Measurements from ENCODE around the gene MAGI2.

The MAGI2 gene

GRCh38 chr7:79046061-79046460 lies 407.4 kb downstream of the MAGI2 start:
- Histone ChIP-seq H2BK15ac (ENCODE audit: low read depth, poor library complexity, severe bottlenecking) (no peak overlapping the region), H3K4ac (ENCODE audit: low read depth in 1 of 2, low read length in 2 of 2) (no peak overlapping the region), H3K18ac (ENCODE audit: low read depth in 1 of 2, low read length in 2 of 2) (no peak overlapping the region), H3K79me1 (replicated peaks; ENCODE audit: low read length, poor library complexity, severe bottlenecking) (no peaks in the 10 kb centered on the region), H3K4me3 (ENCODE audit: insufficient read depth in 1 of 2, low read depth in 1 of 2, low read length in 2 of 2) (no peak overlapping the region), H3K4me1 (ENCODE audit: control insufficient read depth, insufficient read depth, low read depth, low read length) (no peaks in the 10 kb centered on the region), H4K91ac (ENCODE audit: low read length) (no peak overlapping the region), H2BK120ac (ENCODE audit: low read depth, low read length) (no peak overlapping the region), H3K14ac (ENCODE audit: low read length in 2 of 2) (no peak overlapping the region), H2BK12ac (ENCODE audit: low read length in 2 of 2) (no peak overlapping the region), H3K27ac (ENCODE audit: low read length, poor library complexity, severe bottlenecking) (no peak overlapping the region), H3K27me3 (ENCODE audit: control insufficient read depth in 1 of 2, insufficient read depth in 1 of 2, low read length in 2 of 2) (no peaks in the 10 kb centered on the region), H2AK5ac (ENCODE audit: low read length, severe bottlenecking) (no peak overlapping the region), H4K8ac (ENCODE audit: low read length) (no peak overlapping the region), H3K23ac (ENCODE audit: low read length in 2 of 2) (no peak overlapping the region), H2AFZ (ENCODE audit: low read depth, low read length) (no peak overlapping the region), H3K9ac (ENCODE audit: low read length) (no peak overlapping the region), H3K4me2 (ENCODE audit: low read length, poor library complexity, severe bottlenecking) (no peak overlapping the region), H3K36me3 (ENCODE audit: control insufficient read depth in 1 of 2, insufficient read depth in 2 of 2, low read depth in 1 of 2, low read length in 2 of 2) (no peaks in the 10 kb centered on the region), H3K9me3 (ENCODE audit: control insufficient read depth, low read length) (peaks cover 4% of the 10 kb centered on the region), H2BK5ac (ENCODE audit: low read depth, low read length, poor library complexity, severe bottlenecking) (no peak overlapping the region)
- DNase-seq, result peak; percentile 13
- 82% methylated on average over 1 of the region's 2 CpGs for WGBS

GRCh38 chr7:79037001-79037400 lies 416.5 kb downstream of the MAGI2 start:
- Histone ChIP-seq H4K8ac (ENCODE audit: low read length) (no peak overlapping the region), H2AFZ (ENCODE audit: low read depth, low read length) (no peak overlapping the region), H3K9me3 (ENCODE audit: control insufficient read depth, low read length) (no peaks in the 10 kb centered on the region), H3K14ac (ENCODE audit: low read length in 2 of 2) (no peak overlapping the region), H3K27me3 (ENCODE audit: control insufficient read depth in 1 of 2, insufficient read depth in 1 of 2, low read length in 2 of 2) (no peaks in the 10 kb centered on the region), H3K79me1 (replicated peaks; ENCODE audit: low read length, poor library complexity, severe bottlenecking) (no peaks in the 10 kb centered on the region), H2BK12ac (ENCODE audit: low read length in 2 of 2) (no peak overlapping the region), H3K4me3 (ENCODE audit: insufficient read depth in 1 of 2, low read depth in 1 of 2, low read length in 2 of 2) (no peak overlapping the region), H3K23ac (ENCODE audit: low read length in 2 of 2) (no peak overlapping the region), H3K27ac (ENCODE audit: low read length, poor library complexity, severe bottlenecking) (no peak overlapping the region), H3K18ac (ENCODE audit: low read depth in 1 of 2, low read length in 2 of 2) (no peak overlapping the region), H3K9ac (ENCODE audit: low read length) (no peak overlapping the region), H3K4ac (ENCODE audit: low read depth in 1 of 2, low read length in 2 of 2) (no peak overlapping the region), H2AK5ac (ENCODE audit: low read length, severe bottlenecking) (no peak overlapping the region), H3K4me2 (ENCODE audit: low read length, poor library complexity, severe bottlenecking) (no peak overlapping the region), H3K4me1 (ENCODE audit: control insufficient read depth, insufficient read depth, low read depth, low read length) (no peaks in the 10 kb centered on the region), H4K91ac (ENCODE audit: low read length) (no peak overlapping the region), H2BK5ac (ENCODE audit: low read depth, low read length, poor library complexity, severe bottlenecking) (no peak overlapping the region), H2BK15ac (ENCODE audit: low read depth, poor library complexity, severe bottlenecking) (no peak overlapping the region), H3K36me3 (ENCODE audit: control insufficient read depth in 1 of 2, insufficient read depth in 2 of 2, low read depth in 1 of 2, low read length in 2 of 2) (no peaks in the 10 kb centered on the region), H2BK120ac (ENCODE audit: low read depth, low read length) (no peak overlapping the region)
- WGBS, result 80% methylated on average over 2 of the region's 4 CpGs
- DNase-seq, result no peak

- no CpG with 5 or more reads among the region's 2 CpGs for WGBS
- no peaks in the 10 kb centered on the region for H3K36me3 ChIP-seq (ENCODE audit: control insufficient read depth in 1 of 2, insufficient read depth in 2 of 2, low read depth in 1 of 2, low read length in 2 of 2)
These were observed 417.1 kb downstream of the MAGI2 start for GRCh38 chr7:79036356-79036755.

GRCh38 chr7:79035858-79036257 lies 417.6 kb downstream of the MAGI2 start:
- H3K9me3 ChIP-seq (ENCODE audit: control insufficient read depth, low read length), result no peaks in the 10 kb centered on the region
- no peak overlapping the region for H4K8ac ChIP-seq (ENCODE audit: low read length)
- 100% methylated on average over 2 of the region's 3 CpGs for WGBS

More at GRCh38 chr7:79036356-79036755, 417.1 kb downstream of the MAGI2 start:
- no peaks in the 10 kb centered on the region for H3K9me3 ChIP-seq (ENCODE audit: control insufficient read depth, low read length)
- H3K18ac ChIP-seq (ENCODE audit: low read depth in 1 of 2, low read length in 2 of 2), result no peak overlapping the region
- no peaks in the 10 kb centered on the region for H3K79me1 ChIP-seq (replicated peaks; ENCODE audit: low read length, poor library complexity, severe bottlenecking)
- no peak overlapping the region for H2AK5ac ChIP-seq (ENCODE audit: low read length, severe bottlenecking)
- no peak for DNase-seq
- no peak overlapping the region for H2AFZ ChIP-seq (ENCODE audit: low read depth, low read length)
- H2BK12ac ChIP-seq (ENCODE audit: low read length in 2 of 2), result no peak overlapping the region
- no peak overlapping the region for H2BK5ac ChIP-seq (ENCODE audit: low read depth, low read length, poor library complexity, severe bottlenecking)
- no peak overlapping the region for H3K4ac ChIP-seq (ENCODE audit: low read depth in 1 of 2, low read length in 2 of 2)
- no peak overlapping the region for H4K91ac ChIP-seq (ENCODE audit: low read length)
- no peak overlapping the region for H3K27ac ChIP-seq (ENCODE audit: low read length, poor library complexity, severe bottlenecking)
- H3K4me2 ChIP-seq (ENCODE audit: low read length, poor library complexity, severe bottlenecking), result no peak overlapping the region
- H3K4me1 ChIP-seq (ENCODE audit: control insufficient read depth, insufficient read depth, low read depth, low read length), result no peaks in the 10 kb centered on the region
- H3K23ac ChIP-seq (ENCODE audit: low read length in 2 of 2), result no peak overlapping the region
- H3K4me3 ChIP-seq (ENCODE audit: insufficient read depth in 1 of 2, low read depth in 1 of 2, low read length in 2 of 2), result no peak overlapping the region
- H3K27me3 ChIP-seq (ENCODE audit: control insufficient read depth in 1 of 2, insufficient read depth in 1 of 2, low read length in 2 of 2), result no peaks in the 10 kb centered on the region
- no peak overlapping the region for H3K14ac ChIP-seq (ENCODE audit: low read length in 2 of 2)
- no peak overlapping the region for H3K9ac ChIP-seq (ENCODE audit: low read length)
- no peak overlapping the region for H2BK15ac ChIP-seq (ENCODE audit: low read depth, poor library complexity, severe bottlenecking)
- H2BK120ac ChIP-seq (ENCODE audit: low read depth, low read length), result no peak overlapping the region
- no peak overlapping the region for H4K8ac ChIP-seq (ENCODE audit: low read length)

More at GRCh38 chr7:79035858-79036257, 417.6 kb downstream of the MAGI2 start:
- Histone ChIP-seq H3K9ac (ENCODE audit: low read length) (no peak overlapping the region), H3K4me2 (ENCODE audit: low read length, poor library complexity, severe bottlenecking) (no peak overlapping the region), H2BK15ac (ENCODE audit: low read depth, poor library complexity, severe bottlenecking) (no peak overlapping the region), H2BK12ac (ENCODE audit: low read length in 2 of 2) (no peak overlapping the region), H2AK5ac (ENCODE audit: low read length, severe bottlenecking) (no peak overlapping the region), H3K4me3 (ENCODE audit: insufficient read depth in 1 of 2, low read depth in 1 of 2, low read length in 2 of 2) (no peak overlapping the region), H3K27ac (ENCODE audit: low read length, poor library complexity, severe bottlenecking) (no peak overlapping the region), H4K91ac (ENCODE audit: low read length) (no peak overlapping the region), H3K79me1 (replicated peaks; ENCODE audit: low read length, poor library complexity, severe bottlenecking) (no peaks in the 10 kb centered on the region), H2BK120ac (ENCODE audit: low read depth, low read length) (no peak overlapping the region), H3K36me3 (ENCODE audit: control insufficient read depth in 1 of 2, insufficient read depth in 2 of 2, low read depth in 1 of 2, low read length in 2 of 2) (no peaks in the 10 kb centered on the region), H3K4me1 (ENCODE audit: control insufficient read depth, insufficient read depth, low read depth, low read length) (no peaks in the 10 kb centered on the region), H3K23ac (ENCODE audit: low read length in 2 of 2) (no peak overlapping the region), H3K27me3 (ENCODE audit: control insufficient read depth in 1 of 2, insufficient read depth in 1 of 2, low read length in 2 of 2) (no peaks in the 10 kb centered on the region), H2AFZ (ENCODE audit: low read depth, low read length) (no peak overlapping the region), H3K4ac (ENCODE audit: low read depth in 1 of 2, low read length in 2 of 2) (no peak overlapping the region), H2BK5ac (ENCODE audit: low read depth, low read length, poor library complexity, severe bottlenecking) (no peak overlapping the region), H3K14ac (ENCODE audit: low read length in 2 of 2) (no peak overlapping the region), H3K18ac (ENCODE audit: low read depth in 1 of 2, low read length in 2 of 2) (no peak overlapping the region)
- DNase-seq, result no peak
